GM15510 (cell line): ENCODE measurements around the gene PPP2R5E.

Source experiments
- POLR2A ChIP-seq: IDR thresholded peaks from 3 replicates; pipeline ENCODE4 v1.6.1; 2011; ENCODE audit warnings: borderline replicate concordance; ENCODE audit not compliant: insufficient read length; ENCODE audit errors: extremely low read depth

The PPP2R5E gene

GRCh38 chr14:63493246-63493645, 49.9 kb downstream of the PPP2R5E start:
- no peak for TF ChIP-seq POLR2A

GRCh38 chr14:63492391-63492790, 50.8 kb downstream of the PPP2R5E start:
- TF ChIP-seq POLR2A: no peak

- no peak for TF ChIP-seq POLR2A
Measured at GRCh38 chr14:63487724-63488123, 55.5 kb downstream of the PPP2R5E start.

GRCh38 chr14:63486738-63487137, 56.4 kb downstream of the PPP2R5E start:
- TF ChIP-seq POLR2A: no peak

GRCh38 chr14:63483315-63483714, 59.9 kb downstream of the PPP2R5E start:
- no peak for TF ChIP-seq POLR2A

- TF ChIP-seq POLR2A: no peak
Measured at GRCh38 chr14:63480599-63480998, 62.6 kb downstream of the PPP2R5E start.

- no peak for TF ChIP-seq POLR2A
Measured at GRCh38 chr14:63478437-63478852, 64.7 kb downstream of the PPP2R5E start.

- no peak for TF ChIP-seq POLR2A
Measured at GRCh38 chr14:63478010-63478409, 65.2 kb downstream of the PPP2R5E start.

GRCh38 chr14:63477556-63477955, 65.6 kb downstream of the PPP2R5E start:
- no peak for TF ChIP-seq POLR2A

- no peak for TF ChIP-seq POLR2A
Measured at GRCh38 chr14:63475761-63476160, 67.4 kb downstream of the PPP2R5E start.

- TF ChIP-seq POLR2A: no peak
Measured at GRCh38 chr14:63474844-63475243, 68.3 kb downstream of the PPP2R5E start.

GRCh38 chr14:63474111-63474510, 69.1 kb downstream of the PPP2R5E start:
- TF ChIP-seq POLR2A: no peak

- TF ChIP-seq POLR2A: no peak
Measured at GRCh38 chr14:63472986-63473788, 70.0 kb downstream of the PPP2R5E start.

- no peak for TF ChIP-seq POLR2A
Measured at GRCh38 chr14:63470962-63471793, 72.0 kb downstream of the PPP2R5E start.

- TF ChIP-seq POLR2A: no peak
Measured at GRCh38 chr14:63468294-63468693, 74.9 kb downstream of the PPP2R5E start.
